Calu3 (cell line): ENCODE measurements around the gene EIF5. TPM values are rescaled to one million over a fixed set of nuclear protein-coding genes. Genes with fewer than 3 reads are reported as not detected.

Experiments used
- BruUV-seq: library from RNA; stranded (reverse); fragments of 400-500 nt; replicated peaks from 2 replicates; lab custom pipeline; 2021; lab: Mats Ljungman, UMichigan
- CTCF ChIA-PET: fragments of 300-600 bp; sonication (Branson Sonifier 250); formaldehyde crosslinking; loops from one replicate; lab custom pipeline; 2022; ENCODE audit warnings: antibody characterized with exemption; lab: Charles Lee
- DNase-seq: peaks from one replicate; pipeline ENCODE4 v3.0.0; 2022
- H3K27ac Mint-ChIP-seq: one replicate; pipeline ENCODE4 v1.8.0; 2022; ENCODE audit warnings: mixed read lengths; ENCODE audit not compliant: unreplicated experiment
- H3K27me3 Mint-ChIP-seq: one replicate; pipeline ENCODE4 v1.8.0; 2022; ENCODE audit warnings: mixed read lengths; ENCODE audit not compliant: unreplicated experiment
- H3K36me3 Mint-ChIP-seq: one replicate; pipeline ENCODE4 v1.8.0; 2022; ENCODE audit warnings: mild to moderate bottlenecking, moderate library complexity, mixed read lengths; ENCODE audit not compliant: insufficient read depth, unreplicated experiment
- H3K4me1 Mint-ChIP-seq: one replicate; pipeline ENCODE4 v1.8.0; 2022; ENCODE audit warnings: mild to moderate bottlenecking, low read depth, mixed read lengths; ENCODE audit not compliant: unreplicated experiment
- H3K4me3 Mint-ChIP-seq: one replicate; pipeline ENCODE4 v1.8.0; 2022; ENCODE audit warnings: mild to moderate bottlenecking, low read depth, moderate library complexity, mixed read lengths; ENCODE audit not compliant: unreplicated experiment
- H3K9me3 Mint-ChIP-seq: one replicate; pipeline ENCODE4 v1.8.0; 2022; ENCODE audit warnings: low read depth, mixed read lengths; ENCODE audit not compliant: unreplicated experiment
- intact Hi-C: fragments of 100-400 bp; cut with micrococcal nuclease; formaldehyde crosslinking; loops from one replicate; pipeline ENCODE4 v1.10.0; 2022; ENCODE audit not compliant: unreplicated experiment
- total RNA-seq: library from RNA; stranded (reverse); gene quantifications from 2 replicates; pipeline ENCODE4 v1.2.3, GENCODE V29; 2022
- TF ChIP-seq, protein P1 (sequence below): fragments of 200-600 bp; IDR thresholded peaks from one replicate; pipeline ENCODE4 v1.8.0; 2022; ENCODE audit warnings: antibody characterized with exemption; ENCODE audit not compliant: unreplicated experiment

The EIF5 gene
- total RNA-seq, 1 experiment from 2014 or later: 328 TPM

DNA sequence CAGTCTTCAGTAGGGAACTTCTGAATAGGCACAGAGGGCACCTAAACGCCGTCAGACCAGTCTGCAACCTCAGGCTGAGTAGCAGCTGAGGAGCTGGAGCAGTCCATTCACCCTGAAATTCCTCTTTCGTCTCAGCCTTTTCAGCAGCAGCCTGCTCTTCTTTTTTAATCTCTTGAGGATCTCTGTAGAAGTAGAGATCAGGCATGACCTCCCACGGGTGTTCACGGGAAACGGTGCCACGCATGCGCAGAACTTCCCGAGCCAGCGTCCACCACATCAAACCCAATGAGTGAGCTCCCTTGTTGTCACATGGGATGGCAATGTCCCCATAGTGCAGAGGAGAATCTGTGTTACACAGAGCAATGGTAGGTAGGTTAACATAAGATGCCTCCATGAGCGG, 40.1 kb downstream of the EIF5 start:
- BruUV-seq: no TSS peak

DNA sequence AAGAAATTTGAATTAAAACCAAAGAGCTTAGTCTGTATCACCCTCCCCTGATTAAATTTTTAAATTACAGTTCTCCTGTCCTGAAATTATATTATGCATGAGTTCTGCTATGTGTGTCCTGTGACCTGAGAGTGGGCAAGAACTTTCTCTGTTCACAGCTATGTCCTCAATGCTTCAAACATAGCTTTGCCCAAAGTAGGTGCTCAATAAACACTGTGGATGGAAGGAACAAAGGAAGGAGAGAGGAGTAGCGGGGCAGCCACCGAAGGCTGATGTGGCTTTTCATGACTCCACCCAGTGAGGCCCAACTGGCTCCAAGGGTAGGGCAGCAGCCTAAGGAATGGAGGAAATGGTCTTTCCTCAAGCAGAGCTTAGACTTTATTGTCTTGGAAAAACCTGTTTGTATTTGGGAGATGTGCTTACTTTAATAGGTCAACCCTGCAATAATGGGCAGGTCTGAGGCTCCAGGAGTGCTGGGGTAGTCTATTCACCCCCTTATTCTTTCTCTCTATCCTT, 43.5 kb downstream of the EIF5 start:
- CTCF ChIA-PET: no interaction called here
- H3K9me3 Mint-ChIP-seq: no peaks in the 10 kb centered on the region
- no peak overlapping the region for H3K27ac Mint-ChIP-seq
- H3K4me1 Mint-ChIP-seq: peaks cover 4% of the 10 kb centered on the region
- TF ChIP-seq, protein P1, sequence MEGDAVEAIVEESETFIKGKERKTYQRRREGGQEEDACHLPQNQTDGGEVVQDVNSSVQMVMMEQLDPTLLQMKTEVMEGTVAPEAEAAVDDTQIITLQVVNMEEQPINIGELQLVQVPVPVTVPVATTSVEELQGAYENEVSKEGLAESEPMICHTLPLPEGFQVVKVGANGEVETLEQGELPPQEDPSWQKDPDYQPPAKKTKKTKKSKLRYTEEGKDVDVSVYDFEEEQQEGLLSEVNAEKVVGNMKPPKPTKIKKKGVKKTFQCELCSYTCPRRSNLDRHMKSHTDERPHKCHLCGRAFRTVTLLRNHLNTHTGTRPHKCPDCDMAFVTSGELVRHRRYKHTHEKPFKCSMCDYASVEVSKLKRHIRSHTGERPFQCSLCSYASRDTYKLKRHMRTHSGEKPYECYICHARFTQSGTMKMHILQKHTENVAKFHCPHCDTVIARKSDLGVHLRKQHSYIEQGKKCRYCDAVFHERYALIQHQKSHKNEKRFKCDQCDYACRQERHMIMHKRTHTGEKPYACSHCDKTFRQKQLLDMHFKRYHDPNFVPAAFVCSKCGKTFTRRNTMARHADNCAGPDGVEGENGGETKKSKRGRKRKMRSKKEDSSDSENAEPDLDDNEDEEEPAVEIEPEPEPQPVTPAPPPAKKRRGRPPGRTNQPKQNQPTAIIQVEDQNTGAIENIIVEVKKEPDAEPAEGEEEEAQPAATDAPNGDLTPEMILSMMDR: no peak
- H3K4me3 Mint-ChIP-seq: no peak overlapping the region
- intact Hi-C loops: no loop called here
- no TSS peak for BruUV-seq
- DNase-seq: no peak
- H3K27me3 Mint-ChIP-seq: peaks cover 16% of the 10 kb centered on the region
- no peaks in the 10 kb centered on the region for H3K36me3 Mint-ChIP-seq

More for the DNA sequence above, 40.1 kb downstream of the EIF5 start:
- H3K36me3 Mint-ChIP-seq: no peaks in the 10 kb centered on the region
- CTCF ChIA-PET: interaction anchor here (1.3 kb wide), 1 partner anchor 14 kb away, joined by 4 read pairs; no protein-coding TSS in a partner anchor
- TF ChIP-seq, protein P1: no peak
- DNase-seq: no peak
- intact Hi-C loops: no loop called here
- H3K27ac Mint-ChIP-seq: no peak overlapping the region
- no peak overlapping the region for H3K4me3 Mint-ChIP-seq
- H3K4me1 Mint-ChIP-seq: peaks cover 10% of the 10 kb centered on the region
- H3K27me3 Mint-ChIP-seq: peaks cover 12% of the 10 kb centered on the region
- no peaks in the 10 kb centered on the region for H3K9me3 Mint-ChIP-seq

DNA sequence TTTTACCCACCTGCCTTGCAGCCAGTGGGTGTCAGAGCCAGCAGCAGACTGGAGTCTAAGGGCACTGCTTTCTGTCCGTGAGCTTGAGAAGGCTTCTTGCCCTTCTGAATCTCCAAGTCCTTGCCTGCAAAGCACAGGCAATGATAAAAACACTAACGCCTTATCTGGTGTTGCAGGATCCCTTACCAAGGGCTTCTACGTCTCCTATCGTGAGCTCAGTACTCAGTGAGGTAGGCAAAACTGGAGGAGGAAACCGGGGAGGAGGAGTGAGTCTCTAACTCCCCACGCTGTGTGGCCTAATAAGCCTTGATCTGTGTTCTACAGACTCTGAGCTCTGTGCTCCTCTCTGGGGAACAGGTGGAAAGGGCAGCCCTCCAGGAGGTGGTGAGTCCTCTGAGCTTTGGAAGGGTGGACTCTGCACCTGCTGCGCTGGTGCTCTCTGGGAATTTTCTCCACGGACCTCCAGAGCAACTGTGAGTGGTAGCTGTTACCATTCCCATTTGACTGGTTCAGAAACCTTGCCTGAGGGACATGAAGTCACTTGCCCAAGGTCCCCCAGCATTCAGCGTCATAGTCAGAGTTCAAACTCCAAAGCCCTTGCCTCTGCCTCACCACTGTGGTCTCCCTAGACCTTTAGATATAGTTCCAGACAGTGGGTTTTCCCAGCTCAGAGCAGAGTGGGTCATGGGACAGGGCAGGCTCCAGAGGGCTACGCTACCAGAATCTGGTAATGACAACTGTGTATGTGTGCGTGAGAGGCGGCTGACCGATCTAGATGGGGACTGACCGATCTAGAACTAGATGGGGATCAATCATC, 44.2 kb downstream of the EIF5 start:
- CTCF ChIA-PET: interaction anchor here (1.6 kb wide), 1 partner anchor 12 kb away, joined by 5 read pairs; no protein-coding TSS in a partner anchor
- TF ChIP-seq, protein P1: no peak
- Mint-ChIP-seq H3K4me1 (no peaks in the 10 kb centered on the region), H3K9me3 (no peaks in the 10 kb centered on the region), H3K27me3 (peaks cover 23% of the 10 kb centered on the region), H3K27ac (no peak overlapping the region), H3K36me3 (no peaks in the 10 kb centered on the region), H3K4me3 (no peak overlapping the region)
- no TSS peak for BruUV-seq
- intact Hi-C loops: no loop called here
- no peak for DNase-seq

DNA sequence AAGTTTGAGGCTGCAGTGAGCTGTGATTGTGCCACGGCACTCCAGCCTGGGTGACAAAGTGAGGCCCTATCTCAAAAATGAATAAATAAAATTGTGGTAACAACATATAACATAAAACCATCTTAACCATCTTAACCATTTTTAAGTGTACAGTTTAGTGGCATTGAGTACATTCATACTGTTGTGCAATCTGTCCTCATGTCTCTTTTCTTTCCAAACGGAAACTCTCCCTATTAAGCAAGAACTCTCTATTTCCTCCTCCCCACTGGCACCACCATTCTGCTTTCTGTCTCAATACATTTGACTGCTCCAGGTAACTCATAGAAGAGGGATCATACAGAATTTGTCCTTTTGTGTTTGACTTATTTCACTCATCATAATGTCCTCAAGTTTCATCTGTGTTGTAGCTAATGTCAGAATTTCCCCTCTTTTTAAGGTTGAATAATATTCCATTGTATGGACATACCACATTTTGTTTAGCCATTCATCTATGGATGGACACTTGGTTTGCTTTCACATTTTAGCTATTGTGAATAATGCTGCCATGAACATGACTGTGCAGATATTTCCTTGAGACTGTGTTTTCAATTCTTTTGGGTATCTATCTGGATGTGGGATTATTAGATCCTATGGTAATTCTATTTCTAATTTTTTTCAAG, 46.8 kb downstream of the EIF5 start:
- CTCF ChIA-PET: no interaction called here
- H3K4me3 Mint-ChIP-seq: no peak overlapping the region
- intact Hi-C loops: no loop called here
- no peaks in the 10 kb centered on the region for H3K9me3 Mint-ChIP-seq
- no peak for DNase-seq
- TF ChIP-seq, protein P1: no peak
- BruUV-seq: no TSS peak
- H3K27me3 Mint-ChIP-seq: peaks cover 24% of the 10 kb centered on the region
- no peaks in the 10 kb centered on the region for H3K4me1 Mint-ChIP-seq
- peaks cover 13% of the 10 kb centered on the region for H3K36me3 Mint-ChIP-seq
- no peak overlapping the region for H3K27ac Mint-ChIP-seq
